Measurements from ENCODE around the gene PRKAA2.

DNA sequence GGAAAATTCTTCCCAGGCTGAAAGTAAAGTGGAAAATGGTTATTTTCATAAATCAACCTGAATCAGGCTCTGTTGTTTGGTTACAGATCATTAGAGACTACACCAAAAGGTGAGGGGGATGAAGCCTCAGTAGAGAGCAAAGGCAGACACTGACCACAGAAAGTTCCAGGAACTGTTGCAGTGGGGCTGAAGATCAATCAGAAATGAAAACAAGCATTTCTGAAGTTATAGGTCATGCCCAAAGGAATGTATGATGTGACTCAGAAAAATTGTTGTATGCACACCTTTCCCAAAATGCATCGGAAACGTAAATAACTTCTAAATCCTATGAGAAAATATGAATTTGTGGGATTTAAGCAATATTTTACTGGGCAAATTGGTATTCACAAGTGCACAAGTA is 110.8 kb downstream of the PRKAA2 start:
- TF ChIP-seq, protein P1, sequence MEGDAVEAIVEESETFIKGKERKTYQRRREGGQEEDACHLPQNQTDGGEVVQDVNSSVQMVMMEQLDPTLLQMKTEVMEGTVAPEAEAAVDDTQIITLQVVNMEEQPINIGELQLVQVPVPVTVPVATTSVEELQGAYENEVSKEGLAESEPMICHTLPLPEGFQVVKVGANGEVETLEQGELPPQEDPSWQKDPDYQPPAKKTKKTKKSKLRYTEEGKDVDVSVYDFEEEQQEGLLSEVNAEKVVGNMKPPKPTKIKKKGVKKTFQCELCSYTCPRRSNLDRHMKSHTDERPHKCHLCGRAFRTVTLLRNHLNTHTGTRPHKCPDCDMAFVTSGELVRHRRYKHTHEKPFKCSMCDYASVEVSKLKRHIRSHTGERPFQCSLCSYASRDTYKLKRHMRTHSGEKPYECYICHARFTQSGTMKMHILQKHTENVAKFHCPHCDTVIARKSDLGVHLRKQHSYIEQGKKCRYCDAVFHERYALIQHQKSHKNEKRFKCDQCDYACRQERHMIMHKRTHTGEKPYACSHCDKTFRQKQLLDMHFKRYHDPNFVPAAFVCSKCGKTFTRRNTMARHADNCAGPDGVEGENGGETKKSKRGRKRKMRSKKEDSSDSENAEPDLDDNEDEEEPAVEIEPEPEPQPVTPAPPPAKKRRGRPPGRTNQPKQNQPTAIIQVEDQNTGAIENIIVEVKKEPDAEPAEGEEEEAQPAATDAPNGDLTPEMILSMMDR (IDR thresholded peaks at IDR 0.05; ENCODE audit: extremely low read depth in 1 of 2, insufficient read depth in 1 of 2, low read depth in 1 of 2, low read length in 2 of 2), result no peak
- no peak for TF ChIP-seq POLR2AphosphoS5 (IDR thresholded peaks at IDR 0.05; ENCODE audit: insufficient read depth, low read depth, low read length)
